ENCODE measurements around the gene PCDHGB4.

DNA sequence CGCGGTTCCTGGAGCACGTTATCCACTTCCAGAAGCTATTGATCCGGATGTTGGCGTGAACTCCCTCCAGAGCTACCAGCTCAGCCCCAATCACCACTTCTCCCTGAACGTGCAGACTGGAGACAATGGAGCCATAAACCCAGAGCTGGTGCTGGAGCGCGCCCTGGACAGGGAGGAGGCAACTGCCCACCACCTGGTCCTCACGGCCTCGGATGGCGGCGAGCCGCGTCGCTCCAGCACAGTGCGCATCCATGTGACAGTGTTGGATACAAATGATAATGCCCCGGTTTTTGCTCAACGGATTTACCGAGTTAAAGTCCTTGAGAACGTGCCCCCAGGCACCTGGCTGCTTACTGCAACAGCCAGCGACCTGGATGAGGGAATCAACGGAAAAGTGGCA lies 15.9 kb downstream of the PCDHGB4 start:
- TF ChIP-seq, protein P1, sequence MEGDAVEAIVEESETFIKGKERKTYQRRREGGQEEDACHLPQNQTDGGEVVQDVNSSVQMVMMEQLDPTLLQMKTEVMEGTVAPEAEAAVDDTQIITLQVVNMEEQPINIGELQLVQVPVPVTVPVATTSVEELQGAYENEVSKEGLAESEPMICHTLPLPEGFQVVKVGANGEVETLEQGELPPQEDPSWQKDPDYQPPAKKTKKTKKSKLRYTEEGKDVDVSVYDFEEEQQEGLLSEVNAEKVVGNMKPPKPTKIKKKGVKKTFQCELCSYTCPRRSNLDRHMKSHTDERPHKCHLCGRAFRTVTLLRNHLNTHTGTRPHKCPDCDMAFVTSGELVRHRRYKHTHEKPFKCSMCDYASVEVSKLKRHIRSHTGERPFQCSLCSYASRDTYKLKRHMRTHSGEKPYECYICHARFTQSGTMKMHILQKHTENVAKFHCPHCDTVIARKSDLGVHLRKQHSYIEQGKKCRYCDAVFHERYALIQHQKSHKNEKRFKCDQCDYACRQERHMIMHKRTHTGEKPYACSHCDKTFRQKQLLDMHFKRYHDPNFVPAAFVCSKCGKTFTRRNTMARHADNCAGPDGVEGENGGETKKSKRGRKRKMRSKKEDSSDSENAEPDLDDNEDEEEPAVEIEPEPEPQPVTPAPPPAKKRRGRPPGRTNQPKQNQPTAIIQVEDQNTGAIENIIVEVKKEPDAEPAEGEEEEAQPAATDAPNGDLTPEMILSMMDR (IDR thresholded peaks at IDR 0.05; ENCODE audit: borderline replicate concordance, extremely low read depth, low read length, poor library complexity, severe bottlenecking) = no peak
- TF ChIP-seq EZH2 (IDR thresholded peaks at IDR 0.05; ENCODE audit: borderline replicate concordance, low read depth, low read length, severe bottlenecking) = no peak

Data from DND-41 (cell line).